C4-2B (cell line): ENCODE results near the gene SLC2A8.

Experiments
- ZFX ChIP-seq: fragments of 450-650 bp; IDR thresholded peaks from 2 replicates; pipeline ENCODE4 v1.6.1; 2017
- TF ChIP-seq, protein P1 (sequence below): fragments of 450-650 bp; conservative IDR thresholded peaks from 2 replicates; pipeline ENCODE4 v1.5.1; 2017; ENCODE audit warnings: mild to moderate bottlenecking

DNA sequence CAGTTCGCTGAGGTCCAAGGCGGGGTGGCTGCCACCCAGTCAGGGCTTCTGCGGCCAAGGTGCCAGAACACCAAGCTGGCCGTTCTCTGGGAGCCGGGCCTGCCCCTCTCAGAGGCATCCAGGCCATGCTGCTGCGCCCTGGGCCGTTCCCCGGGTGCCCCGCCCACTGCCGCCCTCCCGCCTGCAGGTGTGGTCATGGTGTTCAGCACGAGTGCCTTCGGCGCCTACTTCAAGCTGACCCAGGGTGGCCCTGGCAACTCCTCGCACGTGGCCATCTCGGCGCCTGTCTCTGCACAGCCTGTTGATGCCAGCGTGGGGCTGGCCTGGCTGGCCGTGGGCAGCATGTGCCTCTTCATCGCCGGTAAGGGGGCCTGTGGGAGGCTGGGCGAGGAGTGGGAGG, 7.7 kb downstream of the SLC2A8 start:
- TF ChIP-seq, protein P1, sequence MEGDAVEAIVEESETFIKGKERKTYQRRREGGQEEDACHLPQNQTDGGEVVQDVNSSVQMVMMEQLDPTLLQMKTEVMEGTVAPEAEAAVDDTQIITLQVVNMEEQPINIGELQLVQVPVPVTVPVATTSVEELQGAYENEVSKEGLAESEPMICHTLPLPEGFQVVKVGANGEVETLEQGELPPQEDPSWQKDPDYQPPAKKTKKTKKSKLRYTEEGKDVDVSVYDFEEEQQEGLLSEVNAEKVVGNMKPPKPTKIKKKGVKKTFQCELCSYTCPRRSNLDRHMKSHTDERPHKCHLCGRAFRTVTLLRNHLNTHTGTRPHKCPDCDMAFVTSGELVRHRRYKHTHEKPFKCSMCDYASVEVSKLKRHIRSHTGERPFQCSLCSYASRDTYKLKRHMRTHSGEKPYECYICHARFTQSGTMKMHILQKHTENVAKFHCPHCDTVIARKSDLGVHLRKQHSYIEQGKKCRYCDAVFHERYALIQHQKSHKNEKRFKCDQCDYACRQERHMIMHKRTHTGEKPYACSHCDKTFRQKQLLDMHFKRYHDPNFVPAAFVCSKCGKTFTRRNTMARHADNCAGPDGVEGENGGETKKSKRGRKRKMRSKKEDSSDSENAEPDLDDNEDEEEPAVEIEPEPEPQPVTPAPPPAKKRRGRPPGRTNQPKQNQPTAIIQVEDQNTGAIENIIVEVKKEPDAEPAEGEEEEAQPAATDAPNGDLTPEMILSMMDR = no peak
- TF ChIP-seq ZFX = no peak
